Astrocyte (in vitro differentiated cells and primary cell): ENCODE results near the gene RBM47. TPM values are rescaled to one million over a fixed set of nuclear protein-coding genes. Genes with fewer than 3 reads are reported as not detected.
A peak's percentile ranks its signal among the peaks of the same experiment; 100 is the strongest.

Experiments used
- DNase-seq: peaks from one replicate; pipeline ENCODE4 v3.0.0-alpha.2; 2010; ENCODE audit warnings: low read depth
- FAIRE-seq: peaks from 2 replicates; lab custom pipeline; 2011; peaks lifted over from hg19 to GRCh38; lab: Jason Lieb, UNC
- H2AFZ ChIP-seq: 2 replicates; pipeline ENCODE4 v1.6.0; 2012; ENCODE audit warnings: low read depth, low read length, inconsistent platforms
- H3K27ac ChIP-seq: 2 replicates; pipeline ENCODE4 v1.5.1; 2011; ENCODE audit warnings: low read depth, low read length, inconsistent platforms
- H3K27me3 ChIP-seq: 2 replicates; pipeline ENCODE4 v1.6.0; 2011; ENCODE audit warnings: low read length, inconsistent platforms; ENCODE audit not compliant: insufficient read depth
- H3K36me3 ChIP-seq: 2 replicates; pipeline ENCODE4 v1.5.1; 2011; ENCODE audit warnings: low read length, inconsistent platforms; ENCODE audit not compliant: insufficient read depth
- H3K4me1 ChIP-seq: 2 replicates; pipeline ENCODE4 v1.5.1; 2011; ENCODE audit warnings: low read length, inconsistent platforms; ENCODE audit not compliant: insufficient read depth
- H3K4me2 ChIP-seq: 2 replicates; pipeline ENCODE4 v1.6.0; 2012; ENCODE audit warnings: low read length, inconsistent platforms
- H3K4me3 ChIP-seq: 2 replicates; pipeline ENCODE4 v1.5.1; 2011; ENCODE audit warnings: low read depth, mild to moderate bottlenecking, low read length, inconsistent platforms; ENCODE audit not compliant: insufficient read depth
- H3K79me2 ChIP-seq: 2 replicates; pipeline ENCODE4 v1.6.0; 2012; ENCODE audit warnings: mild to moderate bottlenecking, low read length, inconsistent platforms; ENCODE audit not compliant: insufficient read depth
- H3K9ac ChIP-seq: 2 replicates; pipeline ENCODE4 v1.6.0; 2012; ENCODE audit warnings: mild to moderate bottlenecking, low read length, inconsistent platforms
- H3K9me3 ChIP-seq: 2 replicates; pipeline ENCODE4 v1.5.1; 2012; ENCODE audit warnings: low read depth, mild to moderate bottlenecking, low read length, inconsistent platforms; ENCODE audit not compliant: insufficient read depth
- H4K20me1 ChIP-seq: 2 replicates; pipeline ENCODE4 v1.6.0; 2012; ENCODE audit warnings: low read length, inconsistent platforms; ENCODE audit not compliant: insufficient read depth
- H3K27ac Mint-ChIP-seq: one replicate; pipeline ENCODE4 v1.8.0; 2021; ENCODE audit warnings: mild to moderate bottlenecking, mixed read lengths; ENCODE audit not compliant: unreplicated experiment
- H3K27me3 Mint-ChIP-seq: one replicate; pipeline ENCODE4 v1.8.0; 2021; ENCODE audit warnings: low read depth, mixed read lengths; ENCODE audit not compliant: unreplicated experiment
- H3K36me3 Mint-ChIP-seq: one replicate; pipeline ENCODE4 v1.8.0; 2021; ENCODE audit warnings: low read depth, mixed read lengths; ENCODE audit not compliant: unreplicated experiment
- H3K4me1 Mint-ChIP-seq: one replicate; pipeline ENCODE4 v1.8.0; 2021; ENCODE audit warnings: low read depth, mixed read lengths; ENCODE audit not compliant: unreplicated experiment
- H3K4me3 Mint-ChIP-seq: one replicate; pipeline ENCODE4 v1.8.0; 2021; ENCODE audit warnings: mild to moderate bottlenecking, moderate library complexity, mixed read lengths; ENCODE audit not compliant: unreplicated experiment
- H3K9me3 Mint-ChIP-seq: one replicate; pipeline ENCODE4 v1.8.0; 2021; ENCODE audit warnings: mild to moderate bottlenecking, mixed read lengths; ENCODE audit not compliant: unreplicated experiment
- EZH2 ChIP-seq: IDR thresholded peaks from 2 replicates; pipeline ENCODE4 v1.6.1; 2012; ENCODE audit warnings: mild to moderate bottlenecking, low read length, inconsistent platforms; ENCODE audit not compliant: insufficient read depth
- total RNA-seq: library from RNA; stranded (reverse); gene quantifications from 2 replicates; pipeline ENCODE4 v1.2.1, GENCODE V29; 2021
- TF ChIP-seq, protein P1 (sequence below): IDR thresholded peaks from 2 replicates; pipeline ENCODE4 v1.5.1; 2011; ENCODE audit warnings: low read depth, mild to moderate bottlenecking, inconsistent platforms, low read length, moderate library complexity; ENCODE audit not compliant: insufficient read depth

RBM47 gene
- total RNA-seq, 1 donor from 2014 or later = 2.9 TPM

DNA sequence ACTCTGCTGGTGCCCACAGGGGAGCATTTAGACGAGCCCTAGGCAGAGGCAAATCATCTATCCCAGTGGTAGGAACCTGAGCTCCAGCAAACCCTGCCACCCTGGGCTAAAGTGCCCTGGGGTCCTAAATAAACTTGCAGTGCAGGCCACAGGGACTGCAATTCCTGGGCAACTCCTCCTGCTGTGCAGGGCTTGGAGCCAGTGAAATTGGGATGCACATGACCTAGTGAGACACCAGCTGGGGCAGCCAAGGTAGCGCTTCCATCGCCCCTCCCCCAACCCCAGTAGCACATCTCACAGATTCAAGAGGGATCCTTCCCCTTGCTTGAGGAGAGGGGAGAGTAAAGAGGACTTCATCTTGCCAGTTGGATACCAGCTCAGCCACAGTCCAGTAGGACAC is 250.4 kb downstream of the RBM47 start:
- no peak for TF ChIP-seq EZH2
- TF ChIP-seq, protein P1, sequence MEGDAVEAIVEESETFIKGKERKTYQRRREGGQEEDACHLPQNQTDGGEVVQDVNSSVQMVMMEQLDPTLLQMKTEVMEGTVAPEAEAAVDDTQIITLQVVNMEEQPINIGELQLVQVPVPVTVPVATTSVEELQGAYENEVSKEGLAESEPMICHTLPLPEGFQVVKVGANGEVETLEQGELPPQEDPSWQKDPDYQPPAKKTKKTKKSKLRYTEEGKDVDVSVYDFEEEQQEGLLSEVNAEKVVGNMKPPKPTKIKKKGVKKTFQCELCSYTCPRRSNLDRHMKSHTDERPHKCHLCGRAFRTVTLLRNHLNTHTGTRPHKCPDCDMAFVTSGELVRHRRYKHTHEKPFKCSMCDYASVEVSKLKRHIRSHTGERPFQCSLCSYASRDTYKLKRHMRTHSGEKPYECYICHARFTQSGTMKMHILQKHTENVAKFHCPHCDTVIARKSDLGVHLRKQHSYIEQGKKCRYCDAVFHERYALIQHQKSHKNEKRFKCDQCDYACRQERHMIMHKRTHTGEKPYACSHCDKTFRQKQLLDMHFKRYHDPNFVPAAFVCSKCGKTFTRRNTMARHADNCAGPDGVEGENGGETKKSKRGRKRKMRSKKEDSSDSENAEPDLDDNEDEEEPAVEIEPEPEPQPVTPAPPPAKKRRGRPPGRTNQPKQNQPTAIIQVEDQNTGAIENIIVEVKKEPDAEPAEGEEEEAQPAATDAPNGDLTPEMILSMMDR = no peak
- Mint-ChIP-seq H3K4me1 (no peaks in the 10 kb centered on the region), H3K9me3 (no peaks in the 10 kb centered on the region), H3K36me3 (no peaks in the 10 kb centered on the region), H3K27ac (no peak overlapping the region), H3K4me3 (no peak overlapping the region), H3K27me3 (no peaks in the 10 kb centered on the region)
- Histone ChIP-seq H3K36me3 (no peaks in the 10 kb centered on the region), H3K79me2 (no peaks in the 10 kb centered on the region), H3K4me3 (no peak overlapping the region), H4K20me1 (no peaks in the 10 kb centered on the region), H3K9me3 (no peaks in the 10 kb centered on the region), H3K4me1 (no peaks in the 10 kb centered on the region), H3K27me3 (no peaks in the 10 kb centered on the region), H3K9ac (no peak overlapping the region), H2AFZ (no peak overlapping the region), H3K4me2 (no peak overlapping the region), H3K27ac (no peak overlapping the region)
- FAIRE-seq = no peak
- no peak for DNase-seq

DNA sequence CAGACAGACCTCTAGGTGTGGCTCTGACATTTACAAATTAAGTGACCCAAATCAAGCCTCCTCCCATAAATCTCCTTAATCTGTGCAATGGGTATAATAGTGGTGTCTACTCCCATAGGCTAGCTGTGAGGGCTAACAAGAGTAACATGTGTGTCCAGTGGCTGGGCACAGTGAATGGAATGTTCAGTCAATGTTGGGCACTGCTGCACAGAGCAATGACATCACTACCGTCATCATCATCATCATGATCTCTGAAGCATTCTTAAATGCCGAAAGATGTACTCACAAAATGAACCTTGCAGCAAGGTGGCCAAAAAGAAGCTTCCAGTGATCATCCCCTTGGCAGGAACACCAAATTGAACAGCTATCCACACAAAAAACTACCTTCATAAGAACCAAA is 251.0 kb downstream of the RBM47 start:
- Histone ChIP-seq H3K4me1 (no peaks in the 10 kb centered on the region), H2AFZ (no peak overlapping the region), H3K4me2 (no peak overlapping the region), H4K20me1 (no peaks in the 10 kb centered on the region), H3K27ac (no peak overlapping the region), H3K36me3 (no peaks in the 10 kb centered on the region), H3K4me3 (no peak overlapping the region), H3K79me2 (no peaks in the 10 kb centered on the region), H3K9ac (no peak overlapping the region), H3K9me3 (no peaks in the 10 kb centered on the region), H3K27me3 (no peaks in the 10 kb centered on the region)
- TF ChIP-seq, protein P1 = no peak
- TF ChIP-seq EZH2 = no peak
- no peak overlapping the region for H3K27ac Mint-ChIP-seq
- DNase-seq = no peak
- no peak for FAIRE-seq
- peaks cover 2% of the 10 kb centered on the region for H3K27me3 Mint-ChIP-seq
- no peaks in the 10 kb centered on the region for H3K9me3 Mint-ChIP-seq
- H3K4me1 Mint-ChIP-seq = no peaks in the 10 kb centered on the region
- H3K36me3 Mint-ChIP-seq = no peaks in the 10 kb centered on the region
- H3K4me3 Mint-ChIP-seq = no peak overlapping the region

DNA sequence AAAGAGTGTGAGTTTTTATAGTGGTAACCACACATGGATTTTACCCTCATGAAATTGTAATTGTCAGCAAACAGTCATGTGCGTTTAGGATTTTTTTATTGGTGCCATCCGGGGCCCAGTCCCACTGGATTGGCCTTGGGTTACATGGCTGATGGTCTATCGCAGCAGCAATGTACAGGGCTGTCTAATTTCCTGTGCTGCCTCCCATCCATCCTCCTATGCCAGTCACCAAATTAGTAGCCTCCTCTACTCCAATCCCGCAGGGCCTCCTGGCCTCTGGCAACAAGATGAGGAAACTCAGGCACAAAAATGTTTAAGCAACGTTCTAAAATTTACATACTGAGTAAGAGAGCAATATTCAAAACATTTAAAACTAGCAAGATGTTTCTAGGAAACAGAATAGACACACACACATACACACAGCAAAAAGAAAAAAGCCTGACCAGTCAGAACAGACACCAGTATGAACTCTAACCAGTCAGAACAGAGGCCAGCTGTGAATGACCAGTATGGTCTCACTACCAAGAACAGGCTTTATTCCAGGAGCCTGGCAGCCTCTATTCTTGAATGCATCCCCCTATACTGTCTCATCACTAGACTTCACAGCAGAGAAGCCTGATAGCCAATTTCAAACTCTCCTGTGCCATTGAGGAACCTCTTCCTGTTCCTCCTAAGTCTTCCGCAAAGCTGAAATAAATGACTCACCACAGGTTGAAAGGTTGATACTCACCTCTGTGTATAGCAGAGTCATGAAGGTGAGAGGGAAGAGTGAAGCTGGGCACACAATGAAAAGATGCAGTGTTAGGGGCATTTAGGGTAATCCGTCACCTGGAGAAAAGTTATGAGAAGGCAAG is 251.9 kb downstream of the RBM47 start:
- TF ChIP-seq EZH2 = no peak
- TF ChIP-seq, protein P1 = no peak
- no peaks in the 10 kb centered on the region for H3K36me3 Mint-ChIP-seq
- H3K4me1 Mint-ChIP-seq = no peaks in the 10 kb centered on the region
- H3K9me3 ChIP-seq = no peaks in the 10 kb centered on the region
- H3K4me1 ChIP-seq = no peaks in the 10 kb centered on the region
- H3K9ac ChIP-seq = no peak overlapping the region
- peaks cover 2% of the 10 kb centered on the region for H3K27me3 Mint-ChIP-seq
- no peaks in the 10 kb centered on the region for H4K20me1 ChIP-seq
- no peak overlapping the region for H2AFZ ChIP-seq
- H3K27ac Mint-ChIP-seq = no peak overlapping the region
- FAIRE-seq (no peak), DNase-seq (peak; percentile 6)
- H3K36me3 ChIP-seq = no peaks in the 10 kb centered on the region
- no peak overlapping the region for H3K4me2 ChIP-seq
- no peak overlapping the region for H3K27ac ChIP-seq
- no peaks in the 10 kb centered on the region for H3K79me2 ChIP-seq
- no peak overlapping the region for H3K4me3 ChIP-seq
- no peak overlapping the region for H3K4me3 Mint-ChIP-seq
- H3K9me3 Mint-ChIP-seq = no peaks in the 10 kb centered on the region
- no peaks in the 10 kb centered on the region for H3K27me3 ChIP-seq
